Measurements from ENCODE around the gene OXSM. TPM values are rescaled to one million over a fixed set of nuclear protein-coding genes. Genes with fewer than 3 reads are reported as not detected.

OXSM gene
- total RNA-seq, result 1 to 10 TPM; 7.0 to 9.1 (median 8.4) TPM

- DNase-seq (ENCODE audit: low spot score in 2 of 2), result peak; percentile 75 to 96
- H3K4me3 ChIP-seq (ENCODE audit: low read depth, poor library complexity, severe bottlenecking), result peak within 1 kb of the TSS; percentile 63
- WGBS, 2 donors, result 0 to 1% methylated on average over 56 of the region's 56 CpGs
- intact Hi-C loops (cut with DNase I; ENCODE audit: low total_unique reads), result no loop called here
- TF ChIP-seq CTCF (IDR thresholded peaks at IDR 0.05), result no peak
- no peak for TF ChIP-seq POLR2A (IDR thresholded peaks at IDR 0.05)
Observed at GRCh38 chr3:25789596-25790556, at the start of gene OXSM. Gene OXSM (plus strand): TSS chr3:25790090. CDS start chr3:25791021, 931 bp downstream.

- TF ChIP-seq POLR2A (IDR thresholded peaks at IDR 0.05), result no peak
- TF ChIP-seq CTCF (IDR thresholded peaks at IDR 0.05), result no peak
- intact Hi-C loops (cut with DNase I; ENCODE audit: low total_unique reads), result no loop called here
- WGBS, 2 donors, result 95 to 97% methylated on average over 3 of the region's 3 CpGs
- no peak for DNase-seq (ENCODE audit: low spot score in 2 of 2)
- H3K4me3 ChIP-seq (ENCODE audit: low read depth, poor library complexity, severe bottlenecking), result no peak overlapping the region
Observed at GRCh38 chr3:25744470-25744869, 45.4 kb upstream of the OXSM start.

GRCh38 chr3:25747033-25747432 is 42.9 kb upstream of the OXSM start:
- TF ChIP-seq CTCF (IDR thresholded peaks at IDR 0.05) (no peak), POLR2A (IDR thresholded peaks at IDR 0.05) (no peak)
- no peak for DNase-seq (ENCODE audit: low spot score in 2 of 2)
- intact Hi-C loops (cut with DNase I; ENCODE audit: low total_unique reads), result no loop called here

GRCh38 chr3:25748189-25748588 is 41.7 kb upstream of the OXSM start:
- no peak overlapping the region for H3K4me3 ChIP-seq (ENCODE audit: low read depth, poor library complexity, severe bottlenecking)
- no peak for DNase-seq (ENCODE audit: low spot score in 2 of 2)
- intact Hi-C loops (cut with DNase I; ENCODE audit: low total_unique reads), result no loop called here
- WGBS, 2 donors, result 92 to 93% methylated on average over 3 of the region's 3 CpGs
- no peak for TF ChIP-seq CTCF (IDR thresholded peaks at IDR 0.05)
- no peak for TF ChIP-seq POLR2A (IDR thresholded peaks at IDR 0.05)

More at GRCh38 chr3:25747033-25747432, 42.9 kb upstream of the OXSM start:
- H3K4me3 ChIP-seq (ENCODE audit: low read depth, poor library complexity, severe bottlenecking), result no peak overlapping the region

- no peak overlapping the region for H3K4me3 ChIP-seq (ENCODE audit: low read depth, poor library complexity, severe bottlenecking)
- 72 to 77% methylated on average over 6 of the region's 6 CpGs for WGBS, 2 donors
- DNase-seq (ENCODE audit: low spot score in 2 of 2), result no peak
- TF ChIP-seq CTCF (IDR thresholded peaks at IDR 0.05) (no peak), POLR2A (IDR thresholded peaks at IDR 0.05) (no peak)
- intact Hi-C loops (cut with DNase I; ENCODE audit: low total_unique reads), result no loop called here
Observed at GRCh38 chr3:25749031-25749581, 40.8 kb upstream of the OXSM start.

Measured in lower leg skin (tissue), 4 donors.